GM21576 (cell line): ENCODE data around the gene AP3M1.
"Not testable (repeated sequence)": the region's sequence is repeated elsewhere in the genome, so short reads cannot be mapped to it uniquely, and the experiment has no call there.

Experiments used
- ATAC-seq: cut with Tn5 transposase; IDR thresholded peaks from one replicate; pipeline ENCODE4 v1.9.1; 2021; ENCODE audit warnings: mild to moderate bottlenecking, moderate library complexity; ENCODE audit not compliant: unreplicated experiment

The AP3M1 gene

DNA sequence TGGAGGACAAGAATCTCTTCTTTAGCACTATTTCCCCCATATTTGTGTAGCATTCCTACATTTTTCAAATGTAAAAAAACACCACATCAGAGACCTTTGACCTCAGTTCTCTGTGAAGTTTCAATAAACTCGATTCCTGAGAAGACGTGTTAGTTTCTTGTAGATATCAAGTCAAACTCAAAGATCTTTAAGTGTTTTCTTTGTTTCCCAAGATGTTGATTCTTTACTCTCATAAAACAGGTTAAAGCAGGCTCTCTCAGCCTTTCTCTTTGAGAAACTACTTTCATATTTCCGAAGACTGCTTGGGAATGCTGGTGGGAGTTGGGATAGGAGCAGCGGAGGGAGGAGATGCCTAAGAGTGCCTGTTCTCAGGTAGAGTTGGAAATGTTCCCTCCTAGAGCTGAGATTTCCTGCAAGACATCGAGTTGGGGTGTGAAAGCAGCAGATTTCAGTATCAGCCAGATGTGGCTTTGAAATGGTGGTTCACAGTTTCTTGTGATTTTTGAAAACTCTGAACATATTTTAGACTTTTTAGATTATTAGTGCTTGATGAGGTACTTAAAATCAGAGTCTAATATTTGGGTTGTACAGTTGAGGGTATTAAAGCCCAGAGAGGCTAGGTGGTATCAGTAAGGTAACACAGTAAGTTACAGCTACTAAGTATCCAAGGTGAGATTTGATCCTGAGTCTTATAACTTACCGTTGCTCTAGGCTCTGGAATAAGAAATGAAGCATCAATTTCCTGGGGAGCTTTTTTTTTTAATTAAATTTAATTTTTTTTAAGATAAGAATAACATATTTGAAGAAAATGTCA, 14.3 kb upstream of the AP3M1 start:
- no peak for ATAC-seq

- no peak for ATAC-seq
These were observed 12.9 kb upstream of the AP3M1 start for GRCh38 chr10:74163319-74164068.

- no peak for ATAC-seq
These were observed 9.4 kb upstream of the AP3M1 start for GRCh38 chr10:74160013-74160412.

DNA sequence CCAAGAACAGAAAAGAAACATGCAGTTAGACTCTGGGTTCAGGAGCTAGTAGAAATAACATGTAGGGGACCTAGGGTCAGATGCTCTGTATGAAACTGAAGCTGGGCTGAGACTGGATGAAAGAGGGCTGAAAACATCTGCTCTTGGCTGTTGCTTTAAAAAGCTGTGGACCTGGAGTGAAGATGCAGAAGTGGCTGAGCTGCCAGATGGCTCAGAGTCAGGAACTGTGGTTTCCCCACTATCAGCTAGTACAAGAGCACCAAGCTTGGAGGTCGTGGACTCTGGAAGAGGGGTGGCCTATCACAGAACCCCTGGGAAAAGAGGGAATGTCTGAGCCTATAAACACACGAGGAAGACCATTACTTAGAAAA, 6.3 kb upstream of the AP3M1 start:
- ATAC-seq: peak; percentile 56

GRCh38 chr10:74153676-74154075, 3.0 kb upstream of the AP3M1 start:
- no peak for ATAC-seq

GRCh38 chr10:74153123-74153522, 2.5 kb upstream of the AP3M1 start:
- ATAC-seq: no peak

- ATAC-seq: no peak
These were observed 1.5 kb upstream of the AP3M1 start for GRCh38 chr10:74151879-74152722.

DNA sequence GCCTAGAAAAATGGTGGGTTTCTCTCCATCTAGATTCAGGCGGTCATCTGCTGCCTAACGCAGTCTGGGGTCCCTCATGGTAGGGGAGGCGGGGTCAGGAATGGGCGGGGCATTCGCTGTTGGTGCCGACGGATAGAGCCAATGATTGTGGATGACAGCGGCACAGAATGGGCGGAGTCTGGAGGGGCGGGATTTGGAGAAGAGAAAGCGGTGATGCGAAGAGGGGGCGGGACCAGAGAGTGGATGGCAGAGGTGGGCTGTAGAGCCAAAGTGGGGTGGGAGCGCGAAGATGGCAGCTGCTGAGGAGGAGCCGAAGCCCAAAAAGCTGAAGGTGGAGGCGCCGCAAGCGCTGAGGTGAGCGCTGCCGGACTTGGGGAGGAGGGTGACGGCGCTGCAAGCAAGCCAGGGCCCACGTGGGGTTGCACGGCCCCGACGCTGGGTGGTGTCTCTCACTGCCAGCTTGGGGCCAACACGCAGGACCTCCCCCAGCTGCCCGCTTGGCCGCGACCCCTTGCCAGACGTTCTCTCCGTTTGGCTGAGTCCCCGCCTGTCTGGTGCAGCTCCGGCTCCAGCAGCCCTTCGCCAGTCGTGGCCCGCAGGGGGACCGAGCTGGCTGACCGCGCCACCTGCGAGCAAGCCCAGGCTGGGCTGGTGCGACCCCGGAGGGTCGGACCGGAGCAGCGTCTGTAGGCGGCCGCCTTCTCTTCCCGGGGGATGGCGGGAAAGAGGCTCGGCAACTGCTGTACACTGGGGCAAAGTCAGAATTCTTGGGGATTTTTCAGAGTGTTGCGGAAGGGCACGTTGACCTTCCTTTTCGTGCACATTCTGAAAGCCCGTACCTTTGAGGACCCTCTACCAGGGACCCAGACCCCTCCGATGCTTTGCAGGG, 606 bp upstream of the AP3M1 start, which contains the start of gene ADK:
Gene ADK, plus strand, starts transcription at position 232 of the 889 bp plus-strand sequence. Its CDS starts 58 bp downstream, at position 290.
- ATAC-seq: peak; percentile 77

- not testable (repeated sequence) for ATAC-seq
These were observed 3.6 kb downstream of the AP3M1 start for GRCh38 chr10:74146980-74147379.

DNA sequence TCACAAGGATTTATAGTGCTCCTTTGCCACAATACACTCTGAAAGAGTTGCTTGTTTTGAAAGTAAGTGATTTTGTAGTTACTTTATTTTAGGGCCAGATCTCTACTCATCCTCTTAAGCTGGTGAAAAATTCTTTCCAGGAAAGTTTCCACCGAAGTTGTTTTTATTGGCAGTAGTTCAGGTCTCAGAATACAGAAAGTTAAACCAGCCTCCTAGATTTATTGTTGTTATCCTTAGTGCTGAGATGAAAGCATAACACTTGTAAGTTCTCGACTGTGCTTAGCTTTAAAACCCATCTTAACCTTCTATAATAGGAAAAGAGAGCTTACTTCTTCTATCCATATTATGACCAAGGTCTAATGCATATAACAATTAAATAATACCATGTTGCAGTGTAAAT, 5.5 kb downstream of the AP3M1 start:
- no peak for ATAC-seq

GRCh38 chr10:74140553-74140952, 10.1 kb downstream of the AP3M1 start:
- ATAC-seq: no peak

DNA sequence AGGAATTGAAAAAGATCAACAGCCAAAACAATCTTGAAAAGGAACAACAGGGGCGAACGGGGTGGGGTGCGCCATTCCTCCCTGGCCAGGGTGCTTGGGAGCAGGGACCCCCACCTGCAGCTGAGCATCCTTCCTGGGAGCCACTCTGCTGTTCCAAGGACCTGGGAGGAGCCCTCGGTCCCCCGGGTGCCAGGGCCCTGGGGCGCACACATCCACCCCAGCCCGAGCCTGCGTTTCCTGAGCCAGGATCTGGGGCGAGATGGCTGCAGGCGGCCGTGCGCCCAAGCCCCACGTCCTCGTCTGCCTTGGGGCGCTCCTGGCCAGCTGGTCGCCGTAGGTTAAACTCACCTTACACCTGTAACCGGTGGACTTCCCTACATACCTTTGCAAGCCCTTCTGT, 10.6 kb downstream of the AP3M1 start:
- ATAC-seq: no peak

GRCh38 chr10:74138596-74138995, 12.0 kb downstream of the AP3M1 start:
- not testable (repeated sequence) for ATAC-seq

DNA sequence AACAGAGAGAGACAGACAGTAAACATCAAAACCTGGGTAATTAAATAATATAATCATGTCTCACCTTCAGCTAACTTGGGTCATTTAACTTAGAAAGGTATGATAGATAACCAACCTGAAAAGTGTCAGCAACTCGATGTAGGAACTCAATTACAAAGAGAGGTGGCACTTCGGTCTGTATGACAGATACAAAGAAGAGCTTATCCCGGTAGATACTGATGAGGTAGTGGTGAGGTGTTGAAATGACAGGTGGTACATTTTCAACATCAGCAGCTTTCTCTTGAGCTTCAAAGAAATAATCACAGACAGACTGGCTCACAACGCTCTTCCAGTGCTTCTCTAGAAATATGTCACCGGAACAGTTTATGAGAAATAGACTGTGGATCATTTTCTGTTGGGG, 12.6 kb downstream of the AP3M1 start:
- no peak for ATAC-seq

GRCh38 chr10:74135452-74135851, 15.2 kb downstream of the AP3M1 start:
- ATAC-seq: no peak

DNA sequence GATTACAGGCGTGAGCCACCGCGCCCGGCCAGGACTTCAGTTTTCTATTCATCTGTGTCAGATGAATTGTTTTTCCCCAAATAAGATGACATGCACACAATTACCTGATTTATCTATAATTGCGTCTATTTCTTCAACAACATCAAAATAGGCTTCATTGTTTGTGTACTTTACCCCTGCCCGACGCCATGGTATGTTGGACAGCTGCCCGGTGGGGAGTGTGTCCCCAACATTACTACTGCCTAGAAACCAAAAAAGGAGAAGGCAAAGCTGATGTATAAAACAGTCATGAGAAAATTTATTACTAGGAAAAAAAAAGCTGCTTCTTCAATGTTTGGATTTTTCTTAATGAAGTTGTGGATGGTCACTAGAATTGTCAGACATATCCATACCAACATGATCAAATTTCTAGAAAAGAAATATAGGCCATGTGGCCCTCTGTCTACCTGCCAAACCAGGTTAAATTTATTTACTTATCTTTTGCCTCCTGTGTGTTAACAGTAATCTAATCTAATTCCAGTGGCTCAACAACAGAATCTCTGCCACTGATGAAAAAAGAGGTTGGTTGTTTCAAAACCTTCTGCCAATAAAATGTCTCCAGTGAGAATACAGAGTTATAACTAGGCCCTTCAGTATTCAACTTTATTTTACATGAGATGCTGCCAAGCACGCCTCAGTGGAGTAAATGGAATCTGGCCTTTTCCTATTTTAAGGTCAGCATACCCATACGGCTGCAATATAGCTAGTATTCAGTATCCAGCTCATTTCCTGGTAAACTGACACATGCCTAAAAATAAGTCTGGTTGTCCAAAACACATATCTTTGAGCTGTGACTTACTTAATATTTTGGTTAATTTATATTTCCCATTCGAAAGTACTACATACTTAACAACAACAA, 16.5 kb downstream of the AP3M1 start:
- no peak for ATAC-seq

DNA sequence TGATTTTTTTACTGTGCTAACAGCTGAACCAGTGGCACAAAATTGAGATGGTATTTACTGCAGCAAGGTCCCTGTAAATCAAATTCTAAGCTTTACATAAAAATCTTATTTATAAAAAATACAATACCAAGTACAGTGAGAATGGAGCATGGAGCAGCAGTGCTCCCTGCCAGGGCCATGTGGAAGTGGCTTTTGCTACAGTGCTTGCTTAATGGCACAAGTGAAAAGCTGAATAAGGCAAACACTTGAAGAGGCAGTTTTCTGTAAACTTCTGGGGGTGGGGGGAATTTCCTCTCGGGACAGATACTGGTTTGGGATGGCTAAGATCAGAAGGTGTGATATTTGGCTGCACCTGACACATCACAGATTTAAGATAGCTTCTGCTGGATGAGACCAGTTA, 27.5 kb downstream of the AP3M1 start:
- ATAC-seq: no peak

GRCh38 chr10:74122060-74122459, 28.6 kb downstream of the AP3M1 start:
- no peak for ATAC-seq

DNA sequence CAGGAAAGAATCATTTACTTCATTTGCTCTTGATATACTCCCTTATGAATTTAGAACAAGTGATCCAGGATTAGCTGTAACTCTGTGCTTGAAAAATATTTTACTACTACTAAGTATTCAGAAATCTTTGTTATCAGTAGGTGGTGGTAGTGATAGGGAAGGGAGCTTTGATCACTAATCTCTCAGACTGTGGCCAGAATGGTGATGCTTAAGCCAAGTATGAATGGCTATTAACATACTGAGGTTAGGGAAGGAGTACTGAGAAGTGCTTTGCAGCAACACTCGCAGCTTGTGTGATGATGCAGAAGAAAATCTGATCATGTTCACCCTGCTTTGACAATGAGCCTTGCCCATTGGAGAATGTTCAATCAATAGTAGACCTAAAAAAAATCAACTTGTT, 29.3 kb downstream of the AP3M1 start:
- ATAC-seq: no peak
